ENCODE data around the gene MMRN2. TPM values are rescaled to one million over a fixed set of nuclear protein-coding genes. Genes with fewer than 3 reads are reported as not detected.
A peak's percentile ranks its signal among the peaks of the same experiment; 100 is the strongest.

MMRN2 gene
- total RNA-seq, 2 donors from 2014 or later: 49.4 to 55.0 TPM

GRCh38 chr10:86946213-86947155 lies 10.9 kb downstream of the MMRN2 start:
- peaks cover 15 to 40% of the 10 kb centered on the region in 2 donors for H3K4me1 ChIP-seq (ENCODE audit: control insufficient read depth in 1 of 2, low read depth in 2 of 2)
- no peaks in the 10 kb centered on the region for H3K9me3 ChIP-seq
- H3K4me3 ChIP-seq: peak overlapping the region; percentile 38
- no peak for ATAC-seq (ENCODE audit: insufficient number of reproducible peaks, low FRiP score, low read depth)
- no peak overlapping the region for H3K27ac ChIP-seq
- no peaks in the 10 kb centered on the region for H3K36me3 ChIP-seq
- no peaks in the 10 kb centered on the region for H3K27me3 ChIP-seq (replicated peaks; ENCODE audit: insufficient read depth)
- no peak for TF ChIP-seq CTCF (IDR thresholded peaks at IDR 0.05)
- DNase-seq (ENCODE audit: low spot score): peak; percentile 10

- peak; percentile 39 for TF ChIP-seq CTCF (IDR thresholded peaks at IDR 0.05)
- H3K27ac ChIP-seq: peak overlapping the region; percentile 13 to 23
- DNase-seq (ENCODE audit: low spot score) (peak; percentile 3), ATAC-seq (ENCODE audit: insufficient number of reproducible peaks, low FRiP score, low read depth) (peak; percentile 35)
- peaks cover 15 to 34% of the 10 kb centered on the region in 2 donors for H3K4me1 ChIP-seq (ENCODE audit: control insufficient read depth in 1 of 2, low read depth in 2 of 2)
- no peaks in the 10 kb centered on the region for H3K9me3 ChIP-seq
- H3K4me3 ChIP-seq: peak overlapping the region; percentile 38
- no peaks in the 10 kb centered on the region for H3K36me3 ChIP-seq
- no peaks in the 10 kb centered on the region for H3K27me3 ChIP-seq (replicated peaks; ENCODE audit: insufficient read depth)
Observed at GRCh38 chr10:86945361-86946212, 11.8 kb downstream of the MMRN2 start.

GRCh38 chr10:86944907-86945306 lies 12.5 kb downstream of the MMRN2 start:
- Histone ChIP-seq H3K4me3 (no peak overlapping the region), H3K4me1 (ENCODE audit: control insufficient read depth in 1 of 2, low read depth in 2 of 2) (peaks cover 15 to 34% of the 10 kb centered on the region in 2 donors), H3K36me3 (no peaks in the 10 kb centered on the region), H3K9me3 (no peaks in the 10 kb centered on the region), H3K27me3 (replicated peaks; ENCODE audit: insufficient read depth) (no peaks in the 10 kb centered on the region), H3K27ac (peak overlapping the region in 1 of 2 donors; percentile 13)
- ATAC-seq (ENCODE audit: insufficient number of reproducible peaks, low FRiP score, low read depth): no peak
- TF ChIP-seq CTCF (IDR thresholded peaks at IDR 0.05): no peak
- DNase-seq (ENCODE audit: low spot score): no peak

- no peak for ATAC-seq (ENCODE audit: insufficient number of reproducible peaks, low FRiP score, low read depth)
- no peak overlapping the region for H3K4me3 ChIP-seq
- no peaks in the 10 kb centered on the region for H3K9me3 ChIP-seq
- H3K36me3 ChIP-seq: no peaks in the 10 kb centered on the region
- peaks cover 15 to 34% of the 10 kb centered on the region in 2 donors for H3K4me1 ChIP-seq (ENCODE audit: control insufficient read depth in 1 of 2, low read depth in 2 of 2)
- no peaks in the 10 kb centered on the region for H3K27me3 ChIP-seq (replicated peaks; ENCODE audit: insufficient read depth)
- TF ChIP-seq CTCF (IDR thresholded peaks at IDR 0.05): no peak
- no peak for DNase-seq (ENCODE audit: low spot score)
- peak overlapping the region in 1 of 2 donors; percentile 13 for H3K27ac ChIP-seq
Observed at GRCh38 chr10:86944471-86944870, 12.9 kb downstream of the MMRN2 start.

GRCh38 chr10:86944031-86944419 lies 13.4 kb downstream of the MMRN2 start:
- Histone ChIP-seq H3K36me3 (no peaks in the 10 kb centered on the region), H3K27me3 (replicated peaks; ENCODE audit: insufficient read depth) (no peaks in the 10 kb centered on the region), H3K4me1 (ENCODE audit: control insufficient read depth in 1 of 2, low read depth in 2 of 2) (peaks cover 15 to 35% of the 10 kb centered on the region in 2 donors), H3K27ac (no peak overlapping the region), H3K4me3 (no peak overlapping the region), H3K9me3 (no peaks in the 10 kb centered on the region)
- no peak for DNase-seq (ENCODE audit: low spot score)
- TF ChIP-seq CTCF (IDR thresholded peaks at IDR 0.05): no peak
- ATAC-seq (ENCODE audit: insufficient number of reproducible peaks, low FRiP score, low read depth): no peak
